ENCODE measurements around the gene AKAP13.

Gene AKAP13

DNA sequence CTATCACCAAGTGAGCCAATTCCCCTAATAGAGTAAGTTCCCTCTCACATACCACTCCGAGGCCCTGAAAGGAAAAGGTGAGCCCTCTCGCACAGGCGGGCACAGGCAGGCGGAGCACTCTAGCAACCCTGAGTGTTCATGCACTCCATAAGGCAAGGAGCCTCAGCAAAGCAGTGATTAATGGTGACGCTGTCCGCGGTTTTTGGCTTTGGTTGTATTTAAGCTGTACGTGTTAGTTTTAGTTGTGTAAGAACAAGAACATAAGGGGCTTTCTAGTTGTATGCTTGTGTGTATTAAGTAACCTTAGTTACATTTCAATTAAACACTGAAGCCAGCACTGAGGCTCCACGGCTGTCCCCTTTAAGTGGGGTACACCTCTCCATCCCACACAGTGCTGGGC, 381.2 kb downstream of the AKAP13 start:
- H3K27ac ChIP-seq, result no peak overlapping the region
- TF ChIP-seq, protein P1, sequence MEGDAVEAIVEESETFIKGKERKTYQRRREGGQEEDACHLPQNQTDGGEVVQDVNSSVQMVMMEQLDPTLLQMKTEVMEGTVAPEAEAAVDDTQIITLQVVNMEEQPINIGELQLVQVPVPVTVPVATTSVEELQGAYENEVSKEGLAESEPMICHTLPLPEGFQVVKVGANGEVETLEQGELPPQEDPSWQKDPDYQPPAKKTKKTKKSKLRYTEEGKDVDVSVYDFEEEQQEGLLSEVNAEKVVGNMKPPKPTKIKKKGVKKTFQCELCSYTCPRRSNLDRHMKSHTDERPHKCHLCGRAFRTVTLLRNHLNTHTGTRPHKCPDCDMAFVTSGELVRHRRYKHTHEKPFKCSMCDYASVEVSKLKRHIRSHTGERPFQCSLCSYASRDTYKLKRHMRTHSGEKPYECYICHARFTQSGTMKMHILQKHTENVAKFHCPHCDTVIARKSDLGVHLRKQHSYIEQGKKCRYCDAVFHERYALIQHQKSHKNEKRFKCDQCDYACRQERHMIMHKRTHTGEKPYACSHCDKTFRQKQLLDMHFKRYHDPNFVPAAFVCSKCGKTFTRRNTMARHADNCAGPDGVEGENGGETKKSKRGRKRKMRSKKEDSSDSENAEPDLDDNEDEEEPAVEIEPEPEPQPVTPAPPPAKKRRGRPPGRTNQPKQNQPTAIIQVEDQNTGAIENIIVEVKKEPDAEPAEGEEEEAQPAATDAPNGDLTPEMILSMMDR (conservative IDR thresholded peaks at IDR 0.05), result no peak
- no peak for TF ChIP-seq ZFX (IDR thresholded peaks at IDR 0.05)

GRCh38 chr15:85762039-85762755, 381.8 kb downstream of the AKAP13 start:
- no peak for TF ChIP-seq ZFX (IDR thresholded peaks at IDR 0.05)
- TF ChIP-seq, protein P1 (conservative IDR thresholded peaks at IDR 0.05), result no peak

GRCh38 chr15:85762756-85763127, 382.3 kb downstream of the AKAP13 start:
- TF ChIP-seq, protein P1 (conservative IDR thresholded peaks at IDR 0.05), result no peak
- no peak for TF ChIP-seq ZFX (IDR thresholded peaks at IDR 0.05)
- no peak overlapping the region for H3K27ac ChIP-seq

More at GRCh38 chr15:85762039-85762755, 381.8 kb downstream of the AKAP13 start:
- H3K27ac ChIP-seq, result no peak overlapping the region

DNA sequence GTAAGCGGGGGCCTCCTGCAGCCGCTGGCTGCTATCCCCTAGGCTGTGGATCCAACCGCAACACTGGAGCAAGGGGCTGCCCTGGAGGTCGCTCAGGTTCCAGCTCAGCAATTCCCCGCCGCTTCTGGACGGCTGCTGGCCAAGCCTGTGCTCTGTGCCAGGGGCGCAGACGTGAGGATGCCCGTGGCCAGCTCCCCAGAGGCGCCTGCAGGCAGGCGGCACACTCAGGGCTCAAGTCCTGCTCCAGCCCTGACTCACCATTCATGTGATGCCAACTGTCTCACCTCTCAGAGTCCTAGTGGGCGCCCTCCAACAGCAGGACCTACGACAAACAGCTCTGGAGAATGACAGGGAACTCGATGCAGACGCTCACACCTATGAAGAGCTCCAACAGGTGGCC, 382.8 kb downstream of the AKAP13 start:
- no peak for TF ChIP-seq ZFX (IDR thresholded peaks at IDR 0.05)
- no peak overlapping the region for H3K27ac ChIP-seq

- no peak overlapping the region for H3K27ac ChIP-seq
- no peak for TF ChIP-seq ZFX (IDR thresholded peaks at IDR 0.05)
- TF ChIP-seq, protein P1 (conservative IDR thresholded peaks at IDR 0.05), result no peak
Observed at GRCh38 chr15:85763673-85764633, 383.6 kb downstream of the AKAP13 start.

- TF ChIP-seq, protein P1 (conservative IDR thresholded peaks at IDR 0.05), result no peak
- no peak for TF ChIP-seq ZFX (IDR thresholded peaks at IDR 0.05)
- no peak overlapping the region for H3K27ac ChIP-seq
Observed at GRCh38 chr15:85764649-85765277, 384.4 kb downstream of the AKAP13 start.

DNA sequence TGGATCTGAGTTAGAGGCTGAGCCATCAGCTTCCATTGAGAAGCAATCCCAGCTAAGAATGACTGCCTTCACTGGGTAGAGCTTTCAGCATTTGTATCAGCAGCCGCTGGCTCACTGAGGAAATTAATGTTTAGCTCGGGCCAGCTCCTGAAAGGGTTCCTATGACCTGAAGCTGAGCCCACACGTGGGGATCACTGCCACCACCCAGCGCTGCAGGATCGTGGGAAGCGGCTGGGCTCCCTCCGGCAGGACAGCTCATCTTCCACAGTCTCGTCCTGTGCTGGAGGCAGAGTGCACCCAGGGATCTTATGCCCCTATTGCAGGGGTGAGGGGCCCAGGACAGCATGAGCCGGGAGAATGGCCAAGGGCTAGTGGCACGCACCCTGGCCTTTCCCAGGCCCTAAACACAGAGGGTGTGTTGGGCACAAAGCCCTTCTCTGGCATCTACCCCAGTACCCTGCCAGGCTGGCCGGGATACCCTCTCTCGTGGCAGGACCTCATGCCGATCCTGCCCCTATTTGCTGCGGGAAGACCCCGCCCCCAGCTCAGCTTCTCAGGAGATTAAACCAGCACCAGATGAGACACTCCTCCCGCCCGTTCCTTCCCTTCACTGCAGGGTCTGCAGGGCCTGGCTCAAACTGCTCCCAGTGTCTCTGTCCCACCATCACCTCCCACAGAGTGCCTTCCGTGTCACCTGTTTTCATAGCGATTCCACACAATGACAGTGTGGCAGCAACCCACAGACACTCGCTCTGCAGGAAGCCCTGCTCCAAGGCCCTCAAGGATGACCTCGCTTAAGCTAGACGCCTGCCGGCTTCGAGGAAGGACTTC, 385.8 kb downstream of the AKAP13 start:
- TF ChIP-seq, protein P1 (conservative IDR thresholded peaks at IDR 0.05), result no peak
- no peak for TF ChIP-seq ZFX (IDR thresholded peaks at IDR 0.05)
- no peak overlapping the region for H3K27ac ChIP-seq

Data from C4-2B (cell line).